ENCODE results near the gene SERPINB6. TPM values are rescaled to one million over a fixed set of nuclear protein-coding genes. Genes with fewer than 3 reads are reported as not detected.

The SERPINB6 gene
- total and polyA plus RNA-seq, 9 of the 15 experiments (the other 6 are each of a cell fraction or from before 2014, with no cell fraction given): 86.6 to 211 (median 143) TPM

- TF ChIP-seq, protein P1, sequence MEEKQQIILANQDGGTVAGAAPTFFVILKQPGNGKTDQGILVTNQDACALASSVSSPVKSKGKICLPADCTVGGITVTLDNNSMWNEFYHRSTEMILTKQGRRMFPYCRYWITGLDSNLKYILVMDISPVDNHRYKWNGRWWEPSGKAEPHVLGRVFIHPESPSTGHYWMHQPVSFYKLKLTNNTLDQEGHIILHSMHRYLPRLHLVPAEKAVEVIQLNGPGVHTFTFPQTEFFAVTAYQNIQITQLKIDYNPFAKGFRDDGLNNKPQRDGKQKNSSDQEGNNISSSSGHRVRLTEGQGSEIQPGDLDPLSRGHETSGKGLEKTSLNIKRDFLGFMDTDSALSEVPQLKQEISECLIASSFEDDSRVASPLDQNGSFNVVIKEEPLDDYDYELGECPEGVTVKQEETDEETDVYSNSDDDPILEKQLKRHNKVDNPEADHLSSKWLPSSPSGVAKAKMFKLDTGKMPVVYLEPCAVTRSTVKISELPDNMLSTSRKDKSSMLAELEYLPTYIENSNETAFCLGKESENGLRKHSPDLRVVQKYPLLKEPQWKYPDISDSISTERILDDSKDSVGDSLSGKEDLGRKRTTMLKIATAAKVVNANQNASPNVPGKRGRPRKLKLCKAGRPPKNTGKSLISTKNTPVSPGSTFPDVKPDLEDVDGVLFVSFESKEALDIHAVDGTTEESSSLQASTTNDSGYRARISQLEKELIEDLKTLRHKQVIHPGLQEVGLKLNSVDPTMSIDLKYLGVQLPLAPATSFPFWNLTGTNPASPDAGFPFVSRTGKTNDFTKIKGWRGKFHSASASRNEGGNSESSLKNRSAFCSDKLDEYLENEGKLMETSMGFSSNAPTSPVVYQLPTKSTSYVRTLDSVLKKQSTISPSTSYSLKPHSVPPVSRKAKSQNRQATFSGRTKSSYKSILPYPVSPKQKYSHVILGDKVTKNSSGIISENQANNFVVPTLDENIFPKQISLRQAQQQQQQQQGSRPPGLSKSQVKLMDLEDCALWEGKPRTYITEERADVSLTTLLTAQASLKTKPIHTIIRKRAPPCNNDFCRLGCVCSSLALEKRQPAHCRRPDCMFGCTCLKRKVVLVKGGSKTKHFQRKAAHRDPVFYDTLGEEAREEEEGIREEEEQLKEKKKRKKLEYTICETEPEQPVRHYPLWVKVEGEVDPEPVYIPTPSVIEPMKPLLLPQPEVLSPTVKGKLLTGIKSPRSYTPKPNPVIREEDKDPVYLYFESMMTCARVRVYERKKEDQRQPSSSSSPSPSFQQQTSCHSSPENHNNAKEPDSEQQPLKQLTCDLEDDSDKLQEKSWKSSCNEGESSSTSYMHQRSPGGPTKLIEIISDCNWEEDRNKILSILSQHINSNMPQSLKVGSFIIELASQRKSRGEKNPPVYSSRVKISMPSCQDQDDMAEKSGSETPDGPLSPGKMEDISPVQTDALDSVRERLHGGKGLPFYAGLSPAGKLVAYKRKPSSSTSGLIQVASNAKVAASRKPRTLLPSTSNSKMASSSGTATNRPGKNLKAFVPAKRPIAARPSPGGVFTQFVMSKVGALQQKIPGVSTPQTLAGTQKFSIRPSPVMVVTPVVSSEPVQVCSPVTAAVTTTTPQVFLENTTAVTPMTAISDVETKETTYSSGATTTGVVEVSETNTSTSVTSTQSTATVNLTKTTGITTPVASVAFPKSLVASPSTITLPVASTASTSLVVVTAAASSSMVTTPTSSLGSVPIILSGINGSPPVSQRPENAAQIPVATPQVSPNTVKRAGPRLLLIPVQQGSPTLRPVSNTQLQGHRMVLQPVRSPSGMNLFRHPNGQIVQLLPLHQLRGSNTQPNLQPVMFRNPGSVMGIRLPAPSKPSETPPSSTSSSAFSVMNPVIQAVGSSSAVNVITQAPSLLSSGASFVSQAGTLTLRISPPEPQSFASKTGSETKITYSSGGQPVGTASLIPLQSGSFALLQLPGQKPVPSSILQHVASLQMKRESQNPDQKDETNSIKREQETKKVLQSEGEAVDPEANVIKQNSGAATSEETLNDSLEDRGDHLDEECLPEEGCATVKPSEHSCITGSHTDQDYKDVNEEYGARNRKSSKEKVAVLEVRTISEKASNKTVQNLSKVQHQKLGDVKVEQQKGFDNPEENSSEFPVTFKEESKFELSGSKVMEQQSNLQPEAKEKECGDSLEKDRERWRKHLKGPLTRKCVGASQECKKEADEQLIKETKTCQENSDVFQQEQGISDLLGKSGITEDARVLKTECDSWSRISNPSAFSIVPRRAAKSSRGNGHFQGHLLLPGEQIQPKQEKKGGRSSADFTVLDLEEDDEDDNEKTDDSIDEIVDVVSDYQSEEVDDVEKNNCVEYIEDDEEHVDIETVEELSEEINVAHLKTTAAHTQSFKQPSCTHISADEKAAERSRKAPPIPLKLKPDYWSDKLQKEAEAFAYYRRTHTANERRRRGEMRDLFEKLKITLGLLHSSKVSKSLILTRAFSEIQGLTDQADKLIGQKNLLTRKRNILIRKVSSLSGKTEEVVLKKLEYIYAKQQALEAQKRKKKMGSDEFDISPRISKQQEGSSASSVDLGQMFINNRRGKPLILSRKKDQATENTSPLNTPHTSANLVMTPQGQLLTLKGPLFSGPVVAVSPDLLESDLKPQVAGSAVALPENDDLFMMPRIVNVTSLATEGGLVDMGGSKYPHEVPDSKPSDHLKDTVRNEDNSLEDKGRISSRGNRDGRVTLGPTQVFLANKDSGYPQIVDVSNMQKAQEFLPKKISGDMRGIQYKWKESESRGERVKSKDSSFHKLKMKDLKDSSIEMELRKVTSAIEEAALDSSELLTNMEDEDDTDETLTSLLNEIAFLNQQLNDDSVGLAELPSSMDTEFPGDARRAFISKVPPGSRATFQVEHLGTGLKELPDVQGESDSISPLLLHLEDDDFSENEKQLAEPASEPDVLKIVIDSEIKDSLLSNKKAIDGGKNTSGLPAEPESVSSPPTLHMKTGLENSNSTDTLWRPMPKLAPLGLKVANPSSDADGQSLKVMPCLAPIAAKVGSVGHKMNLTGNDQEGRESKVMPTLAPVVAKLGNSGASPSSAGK (IDR thresholded peaks at IDR 0.05): peak; percentile 71
- TF ChIP-seq MTA1 (IDR thresholded peaks at IDR 0.05; ENCODE audit: borderline replicate concordance) (0 out of 2 replicates have a peak, but pooled peaks have one; percentile 68), NRF1 (conservative IDR thresholded peaks at IDR 0.05 in 1 of 2, IDR thresholded peaks at IDR 0.05 in 1 of 2) (0 out of 4 replicates have a peak, but pooled peaks of 1 of the 2 experiments have one; percentile 12), HDAC2 (IDR thresholded peaks at IDR 0.05) (peak; percentile 78; the same call in 1 of the 2 replicates), SIN3A (IDR thresholded peaks at IDR 0.05; ENCODE audit: borderline replicate concordance in 2 of 2, control insufficient read depth in 1 of 2, low read depth in 2 of 2, low read length in 2 of 2) (0 out of 4 replicates have a peak, but pooled peaks of 1 of the 2 experiments have one; percentile 14), TSC22D4 (tag; IDR thresholded peaks at IDR 0.05) (no peak), MTA3 (IDR thresholded peaks at IDR 0.05; ENCODE audit: borderline replicate concordance) (peak; percentile 81), ERF (CRISPR knock-in tag; IDR thresholded peaks at IDR 0.05) (0 out of 2 replicates have a peak, but pooled peaks have one; percentile 11), SMAD1 (IDR thresholded peaks at IDR 0.05; ENCODE audit: low read depth, low read length, partially characterized antibody) (no peak), CBFB (CRISPR knock-in tag; IDR thresholded peaks at IDR 0.05) (no peak), ZBTB11 (CRISPR knock-in tag; IDR thresholded peaks at IDR 0.05) (peak in 1 of 3 experiments; percentile 81; a peak in 2 of 6 replicates)
Measured at GRCh38 chr6:2971420-2972218, at the start of gene SERPINB6 (continued).

Data from K562 (cell line).